ENCODE measurements around the gene LCN15.

The LCN15 gene

DNA sequence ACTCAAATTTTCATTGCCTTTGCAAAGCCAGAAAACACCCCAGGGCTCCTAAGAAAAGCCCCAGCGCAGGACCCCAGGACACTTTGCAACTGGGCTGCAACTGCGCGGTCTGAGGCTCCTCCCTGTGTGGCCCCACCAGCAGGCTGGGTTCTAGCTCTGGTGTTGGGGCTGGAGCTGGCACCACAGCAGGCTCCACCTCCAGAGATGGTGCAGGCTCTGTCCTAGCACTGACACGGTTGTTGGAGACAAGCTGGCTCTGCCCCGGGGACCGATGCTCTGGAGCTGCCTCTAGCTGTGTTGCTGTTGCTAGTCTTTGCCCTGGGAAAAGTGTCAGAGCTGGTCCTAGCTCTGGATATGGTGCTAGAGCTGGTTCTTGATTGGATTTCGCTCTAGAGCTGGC lies 35.2 kb downstream of the LCN15 start:
- peak overlapping the region; percentile 67 for H3K4me3 ChIP-seq (ENCODE audit: low read depth, low read length)
- TF ChIP-seq, protein P1, sequence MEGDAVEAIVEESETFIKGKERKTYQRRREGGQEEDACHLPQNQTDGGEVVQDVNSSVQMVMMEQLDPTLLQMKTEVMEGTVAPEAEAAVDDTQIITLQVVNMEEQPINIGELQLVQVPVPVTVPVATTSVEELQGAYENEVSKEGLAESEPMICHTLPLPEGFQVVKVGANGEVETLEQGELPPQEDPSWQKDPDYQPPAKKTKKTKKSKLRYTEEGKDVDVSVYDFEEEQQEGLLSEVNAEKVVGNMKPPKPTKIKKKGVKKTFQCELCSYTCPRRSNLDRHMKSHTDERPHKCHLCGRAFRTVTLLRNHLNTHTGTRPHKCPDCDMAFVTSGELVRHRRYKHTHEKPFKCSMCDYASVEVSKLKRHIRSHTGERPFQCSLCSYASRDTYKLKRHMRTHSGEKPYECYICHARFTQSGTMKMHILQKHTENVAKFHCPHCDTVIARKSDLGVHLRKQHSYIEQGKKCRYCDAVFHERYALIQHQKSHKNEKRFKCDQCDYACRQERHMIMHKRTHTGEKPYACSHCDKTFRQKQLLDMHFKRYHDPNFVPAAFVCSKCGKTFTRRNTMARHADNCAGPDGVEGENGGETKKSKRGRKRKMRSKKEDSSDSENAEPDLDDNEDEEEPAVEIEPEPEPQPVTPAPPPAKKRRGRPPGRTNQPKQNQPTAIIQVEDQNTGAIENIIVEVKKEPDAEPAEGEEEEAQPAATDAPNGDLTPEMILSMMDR (IDR thresholded peaks at IDR 0.05; ENCODE audit: insufficient read depth, low read depth, low read length, missing control alignments) = no peak
- peak; percentile 54 for DNase-seq (ENCODE audit: low read depth)

- TF ChIP-seq, protein P1 (IDR thresholded peaks at IDR 0.05; ENCODE audit: insufficient read depth, low read depth, low read length, missing control alignments) = no peak
- DNase-seq (ENCODE audit: low read depth) = peak; percentile 38
- peak overlapping the region; percentile 67 for H3K4me3 ChIP-seq (ENCODE audit: low read depth, low read length)
Measured at GRCh38 chr9:136728548-136729123, 35.7 kb downstream of the LCN15 start.

DNA sequence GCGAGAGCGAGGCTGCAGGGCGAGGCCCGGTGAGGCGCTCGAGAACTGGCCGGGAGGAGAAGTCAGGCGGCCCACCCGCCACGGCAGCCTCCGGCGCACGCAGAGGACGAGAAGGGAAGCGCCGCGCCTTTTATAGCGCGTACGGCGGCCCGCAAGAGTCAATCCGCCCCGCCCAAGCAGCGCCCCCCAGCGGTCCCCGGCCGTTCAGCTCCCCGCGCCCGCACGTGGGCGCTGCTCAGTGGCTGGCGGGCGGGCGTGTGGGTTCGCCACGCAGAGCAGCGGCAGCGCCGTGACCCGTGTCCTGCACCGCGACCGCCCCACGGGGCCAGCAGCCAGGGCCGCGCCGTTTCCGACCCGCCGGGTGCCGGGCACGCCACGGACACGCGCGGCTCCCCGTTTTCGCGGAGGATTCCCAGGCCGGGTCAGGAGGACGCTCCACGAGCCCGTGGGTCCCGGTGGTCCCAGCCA lies 36.2 kb downstream of the LCN15 start:
- peak overlapping the region; percentile 67 for H3K4me3 ChIP-seq (ENCODE audit: low read depth, low read length)
- TF ChIP-seq, protein P1 (IDR thresholded peaks at IDR 0.05; ENCODE audit: insufficient read depth, low read depth, low read length, missing control alignments) = peak; percentile 92
- DNase-seq (ENCODE audit: low read depth) = peak; percentile 96

DNA sequence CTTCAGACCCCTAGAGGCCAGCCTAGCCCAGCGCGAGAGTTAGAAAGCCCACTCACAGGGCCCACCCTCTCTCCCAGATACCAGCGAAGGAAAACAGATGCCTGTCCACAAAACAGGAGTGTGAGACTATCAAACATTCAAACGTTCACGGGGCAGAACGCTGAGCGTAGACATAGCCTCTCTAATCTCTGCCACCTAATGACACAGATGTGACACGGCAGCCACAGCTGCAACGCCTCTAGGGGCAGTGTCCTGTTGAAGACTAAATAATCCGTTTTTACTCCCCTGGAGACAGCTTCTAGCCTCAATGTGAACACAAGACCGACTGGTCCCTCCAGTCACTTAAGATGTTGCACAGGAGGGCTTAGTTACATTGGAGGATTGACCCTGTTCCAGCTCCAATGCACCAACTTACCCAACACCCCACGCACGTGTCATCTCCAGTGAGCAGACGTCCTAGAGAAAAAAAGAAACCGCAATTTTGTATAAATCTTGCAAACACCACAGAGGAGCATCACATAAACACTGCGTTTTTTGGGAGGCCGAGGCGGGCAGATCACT lies 37.6 kb downstream of the LCN15 start:
- peak; percentile 79 for DNase-seq (ENCODE audit: low read depth)
- peak overlapping the region; percentile 67 for H3K4me3 ChIP-seq (ENCODE audit: low read depth, low read length)
- TF ChIP-seq, protein P1 (IDR thresholded peaks at IDR 0.05; ENCODE audit: insufficient read depth, low read depth, low read length, missing control alignments) = peak; percentile 79

GRCh38 chr9:136726118-136726517 lies 38.2 kb downstream of the LCN15 start:
- TF ChIP-seq, protein P1 (IDR thresholded peaks at IDR 0.05; ENCODE audit: insufficient read depth, low read depth, low read length, missing control alignments) = no peak
- DNase-seq (ENCODE audit: low read depth) = no peak
- peak overlapping the region; percentile 67 for H3K4me3 ChIP-seq (ENCODE audit: low read depth, low read length)

GRCh38 chr9:136725612-136726011 lies 38.7 kb downstream of the LCN15 start:
- H3K4me3 ChIP-seq (ENCODE audit: low read depth, low read length) = peak overlapping the region; percentile 67
- TF ChIP-seq, protein P1 (IDR thresholded peaks at IDR 0.05; ENCODE audit: insufficient read depth, low read depth, low read length, missing control alignments) = no peak
- DNase-seq (ENCODE audit: low read depth) = no peak

DNA sequence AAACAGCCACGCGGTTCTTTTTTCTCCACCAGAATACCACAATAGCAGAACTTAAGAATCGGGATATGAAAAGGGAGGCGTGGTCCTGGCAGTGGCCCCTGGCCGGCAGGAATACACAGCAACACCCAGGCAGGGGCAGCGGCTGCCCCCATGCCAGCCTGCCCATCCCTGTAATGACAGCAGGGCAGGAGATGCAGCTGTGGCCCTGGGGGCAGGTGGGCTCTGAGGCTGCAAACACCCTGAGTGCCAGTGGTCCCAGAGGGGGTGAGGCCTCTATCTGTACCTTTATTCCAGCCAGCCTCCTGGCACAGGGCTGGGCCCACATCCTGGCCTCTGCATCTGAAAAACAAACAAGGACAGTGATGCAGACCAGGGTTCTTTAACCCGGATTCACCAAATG lies 39.5 kb downstream of the LCN15 start:
- no peak overlapping the region for H3K4me3 ChIP-seq (ENCODE audit: low read depth, low read length)
- TF ChIP-seq, protein P1 (IDR thresholded peaks at IDR 0.05; ENCODE audit: insufficient read depth, low read depth, low read length, missing control alignments) = no peak
- no peak for DNase-seq (ENCODE audit: low read depth)
